IMR-90 (cell line): ENCODE data around the gene MLLT3. TPM values are rescaled to one million over a fixed set of nuclear protein-coding genes. Genes with fewer than 3 reads are reported as not detected.
A peak's percentile ranks its signal among the peaks of the same experiment; 100 is the strongest.

ENCODE experiments used
- ATAC-seq: fragments of 200-7000 bp; cut with Tn5 transposase; 2 replicates; pipeline ENCODE4 v1.9.1; 2020; ENCODE audit warnings: low read depth, mild to moderate bottlenecking, moderate library complexity
- BruUV-seq: library from RNA; stranded (reverse); fragments of 400-500 nt; replicated peaks from 2 replicates; lab custom pipeline; 2021; lab: Mats Ljungman, UMichigan
- CTCF ChIA-PET: fragments of 300-600 bp; formaldehyde crosslinking; extraction: SDS; loops from one replicate; lab custom pipeline; 2021; ENCODE audit warnings: antibody characterized with exemption; lab: Yijun Ruan, JAX
- POLR2A ChIA-PET: fragments of 300-600 bp; sonication (Branson Sonifier 250); formaldehyde crosslinking; loops from one replicate; lab custom pipeline; 2022; ENCODE audit warnings: antibody characterized with exemption; ENCODE audit not compliant: unreplicated experiment; lab: Charles Lee
- DNase-seq: peaks from one replicate; pipeline ENCODE4 v3.0.0; 2013
- H2AFZ ChIP-seq: replicated peaks from 2 replicates; pipeline ENCODE3; 2013; ENCODE audit warnings: low read length, mild to moderate bottlenecking; ENCODE audit not compliant: poor library complexity
- H2AK5ac ChIP-seq: 2 replicates; pipeline ENCODE4 v1.6.1; 2013; ENCODE audit warnings: low read depth, low read length, inconsistent platforms
- H2AK9ac ChIP-seq: replicated peaks from 2 replicates; pipeline ENCODE3; 2013; ENCODE audit warnings: mild to moderate bottlenecking, low read depth, low read length, moderate library complexity; ENCODE audit not compliant: poor library complexity
- H2BK120ac ChIP-seq: 2 replicates; pipeline ENCODE4 v1.6.1; 2013; ENCODE audit warnings: low read depth, low read length, inconsistent platforms
- H2BK15ac ChIP-seq: 3 replicates; pipeline ENCODE4 v1.6.1; 2013; ENCODE audit warnings: low read depth, low read length, inconsistent platforms
- H2BK20ac ChIP-seq: 2 replicates; pipeline ENCODE4 v1.6.1; 2013; ENCODE audit warnings: low read depth, mild to moderate bottlenecking, inconsistent platforms, low read length, moderate library complexity
- H2BK5ac ChIP-seq: 2 replicates; pipeline ENCODE4 v1.6.1; 2013; ENCODE audit warnings: mild to moderate bottlenecking, low read depth, low read length, inconsistent platforms; ENCODE audit not compliant: poor library complexity, severe bottlenecking
- H3K14ac ChIP-seq: replicated peaks from 2 replicates; pipeline ENCODE4 v1.6.1; 2013; ENCODE audit warnings: low read depth, low read length, inconsistent platforms
- H3K18ac ChIP-seq: 2 replicates; pipeline ENCODE4 v1.6.1; 2013; ENCODE audit warnings: low read depth, low read length, control low read depth
- H3K23ac ChIP-seq: 2 replicates; pipeline ENCODE4 v1.6.1; 2013; ENCODE audit warnings: low read depth, low read length, inconsistent platforms
- H3K27ac ChIP-seq: 2 replicates; pipeline ENCODE4 v1.5.1; 2013; ENCODE audit warnings: mild to moderate bottlenecking, control low read depth, low read length; ENCODE audit not compliant: insufficient read depth
- H3K27me3 ChIP-seq: 2 replicates; pipeline ENCODE4 v1.6.1; 2013; ENCODE audit warnings: low read length; ENCODE audit not compliant: control insufficient read depth, insufficient read depth
- H3K36me3 ChIP-seq: 2 replicates; pipeline ENCODE4 v1.6.1; 2013; ENCODE audit warnings: low read length, mixed read lengths; ENCODE audit not compliant: control insufficient read depth, insufficient read depth
- H3K4ac ChIP-seq: 2 replicates; pipeline ENCODE4 v1.6.1; 2013; ENCODE audit warnings: low read depth, low read length, inconsistent platforms
- H3K4me1 ChIP-seq: 2 replicates; pipeline ENCODE4 v1.6.1; 2013; ENCODE audit warnings: low read length, mixed read lengths; ENCODE audit not compliant: control insufficient read depth, insufficient read depth
- H3K4me2 ChIP-seq: 2 replicates; pipeline ENCODE4 v1.6.1; 2013; ENCODE audit warnings: low read depth, mild to moderate bottlenecking, control low read depth, low read length, moderate library complexity
- H3K4me3 ChIP-seq: 2 replicates; pipeline ENCODE4 v1.5.1; 2013; ENCODE audit warnings: low read depth, mild to moderate bottlenecking, control low read depth, low read length, moderate library complexity; ENCODE audit not compliant: insufficient read depth
- H3K56ac ChIP-seq: 2 replicates; pipeline ENCODE4 v1.6.1; 2013; ENCODE audit warnings: low read length, inconsistent platforms; ENCODE audit not compliant: insufficient read depth; ENCODE audit errors: extremely low read depth
- H3K79me1 ChIP-seq, 2 experiments: 2 replicates each; pipeline ENCODE4 v1.6.1; 2013; ENCODE audit warnings: low read length in 2 of 2, inconsistent platforms in 1 of 2, low read depth in 1 of 2
- H3K9ac ChIP-seq: 2 replicates; pipeline ENCODE4 v1.6.1; 2013; ENCODE audit warnings: low read depth, low read length, control low read depth
- H3K9me1 ChIP-seq: 2 replicates; pipeline ENCODE4 v1.6.1; 2013; ENCODE audit warnings: low read length, inconsistent platforms; ENCODE audit not compliant: insufficient read depth
- H3K9me3 ChIP-seq: 2 replicates; pipeline ENCODE4 v1.6.1; 2013; ENCODE audit warnings: low read length; ENCODE audit not compliant: control insufficient read depth, insufficient read depth
- H4K20me1 ChIP-seq: 2 replicates; pipeline ENCODE4 v1.6.1; 2013; ENCODE audit warnings: low read length, inconsistent platforms; ENCODE audit not compliant: insufficient read depth
- H4K5ac ChIP-seq: 2 replicates; pipeline ENCODE4 v1.6.1; 2013; ENCODE audit warnings: mild to moderate bottlenecking, low read depth, low read length, control low read depth
- H4K8ac ChIP-seq, 2 experiments: 2 replicates each; pipeline ENCODE4 v1.6.1; 2013; ENCODE audit warnings: low read depth in 2 of 2, low read length in 2 of 2, control low read depth in 1 of 2, inconsistent platforms in 1 of 2
- H4K91ac ChIP-seq: 2 replicates; pipeline ENCODE4 v1.6.1; 2013; ENCODE audit warnings: low read depth, low read length, inconsistent platforms; ENCODE audit not compliant: insufficient read depth
- MAFK ChIP-seq: IDR thresholded peaks from 2 replicates; pipeline ENCODE4 v1.6.1; 2012; ENCODE audit warnings: low read depth, low read length, improper control_type of control experiment
- RFX5 ChIP-seq: IDR thresholded peaks from 2 replicates; pipeline ENCODE4 v1.8.0; 2012; ENCODE audit warnings: low read depth, mild to moderate bottlenecking, low read length, moderate library complexity
- dilution Hi-C: fragments of 300-500 bp; cut with HindIII; formaldehyde crosslinking; loops from one replicate; pipeline ENCODE4 v1.14.3; 2018; ENCODE audit warnings: low sequenced_read_pairs; ENCODE audit not compliant: unreplicated experiment
- in situ Hi-C: fragments of 300-500 bp; cut with MboI; formaldehyde crosslinking; loops from 3 replicates; pipeline ENCODE4 v1.14.3; 2019; ENCODE audit warnings: low sequenced_read_pairs, inconsistent platforms, mixed read lengths
- intact Hi-C: fragments of 100-400 bp; cut with micrococcal nuclease; formaldehyde crosslinking; loops from 2 replicates; pipeline ENCODE4 v1.10.0; 2022
- polyA plus RNA-seq, 3 experiments: library from polyadenylated mRNA; depleted of rRNA; stranded (reverse); fragments of >200 nt; gene quantifications; 2 replicates each; pipeline ENCODE4 v1.2.3, GENCODE V29; 2012; ENCODE audit warnings: low replicate concordance in 1 of 3
- total RNA-seq: library from RNA; depleted of rRNA; stranded (reverse); fragments of >200 nt; gene quantifications from 2 replicates; pipeline ENCODE4 v1.2.3, GENCODE V29; 2012

The MLLT3 gene
- total and polyA plus RNA-seq, 2 of the 4 experiments (the other 2 are of a cell fraction) = 10.4 to 21.1 TPM

- H4K20me1 ChIP-seq = no peaks in the 10 kb centered on the region
- no peak overlapping the region for H2BK20ac ChIP-seq
- H3K14ac ChIP-seq = no peak overlapping the region
- no peak overlapping the region for H3K27ac ChIP-seq
- POLR2A ChIA-PET = no interaction called here
- H4K8ac ChIP-seq = no peak overlapping the region
- H3K56ac ChIP-seq = no peak overlapping the region
- H3K4me3 ChIP-seq = no peak overlapping the region
- intact Hi-C loops (no loop called here), in situ Hi-C loops (no loop called here), dilution Hi-C loops (no loop called here)
- no peak overlapping the region for H2BK120ac ChIP-seq
- no peaks in the 10 kb centered on the region for H3K9me3 ChIP-seq
- H4K91ac ChIP-seq = no peak overlapping the region
- H3K79me1 ChIP-seq = no peaks in the 10 kb centered on the region
- H3K9ac ChIP-seq = no peak overlapping the region
- ATAC-seq = no peak
- no peak overlapping the region for H3K23ac ChIP-seq
- no peaks in the 10 kb centered on the region for H3K36me3 ChIP-seq
- peaks cover 3% of the 10 kb centered on the region for H3K27me3 ChIP-seq
- DNase-seq = no peak
- BruUV-seq = no TSS peak
- no peak overlapping the region for H2BK5ac ChIP-seq
- no peaks in the 10 kb centered on the region for H3K4me1 ChIP-seq
- no peak overlapping the region for H2AK9ac ChIP-seq
- TF ChIP-seq RFX5 = no peak
- TF ChIP-seq MAFK = peak; percentile 92
- H4K5ac ChIP-seq = no peak overlapping the region
- H3K9me1 ChIP-seq = no peaks in the 10 kb centered on the region; the same call in 1 of the 2 replicates
- H3K4ac ChIP-seq = no peak overlapping the region
- no peak overlapping the region for H3K4me2 ChIP-seq
- CTCF ChIA-PET = no interaction called here
- no peak overlapping the region for H2BK15ac ChIP-seq
- no peak overlapping the region for H2AFZ ChIP-seq
- H3K18ac ChIP-seq = no peak overlapping the region
- H2AK5ac ChIP-seq = no peak overlapping the region
Measured at GRCh38 chr9:20330688-20331087, 291.6 kb downstream of the MLLT3 start.
